Fibroblast of lung (primary cell): ENCODE data around the gene DIP2C. TPM values are rescaled to one million over a fixed set of nuclear protein-coding genes. Genes with fewer than 3 reads are reported as not detected.

ENCODE experiments used
- DNase-seq, 2 donors: peaks; one replicate each; pipeline versions ENCODE4 v3.0.0 to v3.0.0-alpha.2; 2010; ENCODE audit warnings: low read depth in 2 of 2
- H2AFZ ChIP-seq: 2 replicates; pipeline ENCODE4 v1.5.1; 2012; ENCODE audit warnings: low read length, control low read depth, inconsistent platforms
- H3K27ac ChIP-seq: 2 replicates; pipeline ENCODE4 v1.5.1; 2011; ENCODE audit warnings: low read length, control low read depth; ENCODE audit not compliant: insufficient read depth
- H3K27me3 ChIP-seq: 2 replicates; pipeline ENCODE4 v1.5.1; 2011; ENCODE audit warnings: mild to moderate bottlenecking, low read length; ENCODE audit not compliant: control insufficient read depth, insufficient read depth
- H3K36me3 ChIP-seq: 2 replicates; pipeline ENCODE4 v1.5.1; 2011; ENCODE audit warnings: low read length; ENCODE audit not compliant: control insufficient read depth, insufficient read depth
- H3K4me1 ChIP-seq: 2 replicates; pipeline ENCODE4 v1.5.1; 2011; ENCODE audit warnings: low read length; ENCODE audit not compliant: control insufficient read depth, insufficient read depth; ENCODE audit errors: extremely low read depth
- H3K4me2 ChIP-seq: 2 replicates; pipeline ENCODE4 v1.5.1; 2011; ENCODE audit warnings: low read length, control low read depth; ENCODE audit not compliant: insufficient read depth; ENCODE audit errors: extremely low read depth
- H3K4me3 ChIP-seq, 4 experiments: fragments of 200-600 bp in 1 of 4; sonication (generic) in 1 of 4; replicated peaks in 1 of 4; 2 replicates each; pipeline ENCODE4 v1.5.1; 2011 to 2016; ENCODE audit warnings: low read length in 4 of 4, low read depth in 3 of 4, mild to moderate bottlenecking in 3 of 4, control low read depth in 2 of 4, inconsistent platforms in 1 of 4, mixed read lengths in 1 of 4; ENCODE audit not compliant: insufficient read depth in 1 of 4; ENCODE audit errors: control extremely low read depth in 1 of 4
- H3K79me2 ChIP-seq: 2 replicates; pipeline ENCODE4 v1.5.1; 2012; ENCODE audit warnings: mild to moderate bottlenecking, low read length, inconsistent platforms; ENCODE audit not compliant: control insufficient read depth, insufficient read depth
- H3K9ac ChIP-seq: 2 replicates; pipeline ENCODE4 v1.5.1; 2011; ENCODE audit warnings: mild to moderate bottlenecking, low read length, control low read depth; ENCODE audit not compliant: insufficient read depth
- H3K9me3 ChIP-seq: 2 replicates; pipeline ENCODE4 v1.5.1; 2012; ENCODE audit warnings: low read depth, low read length; ENCODE audit not compliant: control insufficient read depth, insufficient read depth
- H4K20me1 ChIP-seq: 2 replicates; pipeline ENCODE4 v1.5.1; 2011; ENCODE audit warnings: low read length; ENCODE audit not compliant: control insufficient read depth, insufficient read depth; ENCODE audit errors: extremely low read depth
- EZH2 ChIP-seq: IDR thresholded peaks from 2 replicates; pipeline ENCODE4 v1.5.1; 2012; ENCODE audit warnings: low read length, control low read depth, mild to moderate bottlenecking; ENCODE audit errors: missing control alignments
- polyA plus RNA-seq, 2 donors: library from polyadenylated mRNA; depleted of rRNA in 1 of 2; stranded (reverse) in 1 of 2; unstranded in 1 of 2; fragments of >200 nt; gene quantifications; 2 replicates each; pipeline ENCODE4 v1.2.1, GENCODE V29; 2011 to 2012; ENCODE audit warnings: missing spikeins in 1 of 2
- total RNA-seq: library from RNA; depleted of rRNA; stranded (reverse); fragments of >200 nt; gene quantifications from 2 replicates; pipeline ENCODE4 v1.2.1, GENCODE V29; 2014
- TF ChIP-seq, protein P1 (sequence below), 2 donors: IDR thresholded peaks in 1 of 2; conservative IDR thresholded peaks in 1 of 2; 1 replicate in 1 of 2; 2 replicates in 1 of 2; pipeline ENCODE4 v1.5.1; 2011 to 2012; ENCODE audit warnings: low read length in 2 of 2, control low read depth in 1 of 2, inconsistent platforms in 1 of 2, low read depth in 1 of 2, mild to moderate bottlenecking in 1 of 2

Gene DIP2C
- total and polyA plus RNA-seq, 2 donors (not counting 1 experiment from before 2014, with no cell fraction given), result 10.7 to 18.3 TPM

- Histone ChIP-seq H3K27ac (no peak overlapping the region), H3K36me3 (no peaks in the 10 kb centered on the region), H3K4me1 (peaks cover 6% of the 10 kb centered on the region), H3K4me3 (no peak overlapping the region), H3K9me3 (no peaks in the 10 kb centered on the region), H3K4me2 (no peak overlapping the region), H2AFZ (no peak overlapping the region), H3K9ac (no peak overlapping the region), H3K27me3 (no peaks in the 10 kb centered on the region), H3K79me2 (peaks cover 3% of the 10 kb centered on the region), H4K20me1 (no peaks in the 10 kb centered on the region)
- DNase-seq, result no peak
- TF ChIP-seq EZH2, result no peak
- TF ChIP-seq, protein P1, sequence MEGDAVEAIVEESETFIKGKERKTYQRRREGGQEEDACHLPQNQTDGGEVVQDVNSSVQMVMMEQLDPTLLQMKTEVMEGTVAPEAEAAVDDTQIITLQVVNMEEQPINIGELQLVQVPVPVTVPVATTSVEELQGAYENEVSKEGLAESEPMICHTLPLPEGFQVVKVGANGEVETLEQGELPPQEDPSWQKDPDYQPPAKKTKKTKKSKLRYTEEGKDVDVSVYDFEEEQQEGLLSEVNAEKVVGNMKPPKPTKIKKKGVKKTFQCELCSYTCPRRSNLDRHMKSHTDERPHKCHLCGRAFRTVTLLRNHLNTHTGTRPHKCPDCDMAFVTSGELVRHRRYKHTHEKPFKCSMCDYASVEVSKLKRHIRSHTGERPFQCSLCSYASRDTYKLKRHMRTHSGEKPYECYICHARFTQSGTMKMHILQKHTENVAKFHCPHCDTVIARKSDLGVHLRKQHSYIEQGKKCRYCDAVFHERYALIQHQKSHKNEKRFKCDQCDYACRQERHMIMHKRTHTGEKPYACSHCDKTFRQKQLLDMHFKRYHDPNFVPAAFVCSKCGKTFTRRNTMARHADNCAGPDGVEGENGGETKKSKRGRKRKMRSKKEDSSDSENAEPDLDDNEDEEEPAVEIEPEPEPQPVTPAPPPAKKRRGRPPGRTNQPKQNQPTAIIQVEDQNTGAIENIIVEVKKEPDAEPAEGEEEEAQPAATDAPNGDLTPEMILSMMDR (conservative IDR thresholded peaks at IDR 0.05 in 1 of 2, IDR thresholded peaks at IDR 0.05 in 1 of 2; ENCODE audit: low read depth in 1 of 2, low read length in 2 of 2), result no peak
Observed at GRCh38 chr10:506451-507354, 182.8 kb downstream of the DIP2C start.

- Histone ChIP-seq H3K36me3 (no peaks in the 10 kb centered on the region), H3K27me3 (no peaks in the 10 kb centered on the region), H3K9me3 (no peaks in the 10 kb centered on the region), H3K4me3 (no peak overlapping the region), H3K4me1 (peaks cover 1% of the 10 kb centered on the region), H3K79me2 (peaks cover 3% of the 10 kb centered on the region), H2AFZ (no peak overlapping the region), H3K9ac (no peak overlapping the region), H3K27ac (no peak overlapping the region), H4K20me1 (no peaks in the 10 kb centered on the region), H3K4me2 (no peak overlapping the region)
- TF ChIP-seq, protein P1 (conservative IDR thresholded peaks at IDR 0.05 in 1 of 2, IDR thresholded peaks at IDR 0.05 in 1 of 2; ENCODE audit: low read depth in 1 of 2, low read length in 2 of 2), result no peak
- no peak for TF ChIP-seq EZH2
- no peak for DNase-seq
Observed at GRCh38 chr10:505419-505818, 184.0 kb downstream of the DIP2C start.

- Histone ChIP-seq H3K9ac (no peak overlapping the region), H2AFZ (no peak overlapping the region), H3K27me3 (no peaks in the 10 kb centered on the region), H3K9me3 (no peaks in the 10 kb centered on the region), H3K27ac (no peak overlapping the region), H3K79me2 (peaks cover 3% of the 10 kb centered on the region), H4K20me1 (no peaks in the 10 kb centered on the region), H3K4me2 (no peak overlapping the region), H3K4me3 (no peak overlapping the region), H3K4me1 (no peaks in the 10 kb centered on the region), H3K36me3 (no peaks in the 10 kb centered on the region)
- DNase-seq, result no peak
- no peak for TF ChIP-seq EZH2
- TF ChIP-seq, protein P1 (conservative IDR thresholded peaks at IDR 0.05 in 1 of 2, IDR thresholded peaks at IDR 0.05 in 1 of 2; ENCODE audit: low read depth in 1 of 2, low read length in 2 of 2), result no peak
Observed at GRCh38 chr10:504806-505205, 184.7 kb downstream of the DIP2C start.
